HG02678 (cell line): ENCODE measurements around the gene GPR39.

Experiments
- ATAC-seq: cut with Tn5 transposase; IDR thresholded peaks from one replicate; pipeline ENCODE4 v1.9.1; 2021; ENCODE audit warnings: mild to moderate bottlenecking, moderate library complexity; ENCODE audit not compliant: unreplicated experiment

GPR39 gene

GRCh38 chr2:132668189-132668823, 251.7 kb downstream of the GPR39 start:
- ATAC-seq: no peak

GRCh38 chr2:132668987-132669907, 252.6 kb downstream of the GPR39 start:
- ATAC-seq: no peak

DNA sequence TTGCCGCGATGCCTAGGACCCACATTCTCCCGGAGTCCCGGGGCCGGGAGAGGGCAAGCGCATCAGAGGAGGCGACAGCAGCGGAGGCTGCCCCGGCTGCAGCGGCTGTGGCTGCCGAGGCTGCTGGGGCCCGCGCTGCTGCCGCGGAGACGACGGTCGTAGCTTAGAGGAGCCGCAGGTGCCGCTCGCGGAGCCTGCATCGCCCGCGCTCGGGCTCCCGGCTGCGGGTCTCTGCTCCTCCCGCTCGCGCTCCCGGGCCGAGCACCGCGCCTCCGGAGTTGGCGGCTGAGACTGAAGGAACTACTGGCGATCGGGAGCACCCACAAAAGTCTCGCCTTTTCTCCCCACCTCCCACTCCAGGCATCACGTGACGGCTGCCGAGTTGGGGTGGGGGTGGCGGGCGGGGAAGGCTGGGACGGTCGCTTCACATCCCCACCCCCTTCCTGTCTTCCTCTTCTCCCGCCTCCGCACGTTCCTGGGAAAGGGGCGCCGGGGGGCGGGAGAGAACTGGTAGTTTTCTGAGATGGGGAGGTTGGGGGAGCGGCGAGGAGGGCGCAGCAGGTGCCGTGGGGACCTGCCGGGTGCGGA, 253.4 kb downstream of the GPR39 start, which contains the start of gene LYPD1:
LYPD1 (minus strand) TSS at position 298 of the 588 bp plus-strand sequence; CDS start at position 25, 273 bp downstream.
- ATAC-seq: no peak

DNA sequence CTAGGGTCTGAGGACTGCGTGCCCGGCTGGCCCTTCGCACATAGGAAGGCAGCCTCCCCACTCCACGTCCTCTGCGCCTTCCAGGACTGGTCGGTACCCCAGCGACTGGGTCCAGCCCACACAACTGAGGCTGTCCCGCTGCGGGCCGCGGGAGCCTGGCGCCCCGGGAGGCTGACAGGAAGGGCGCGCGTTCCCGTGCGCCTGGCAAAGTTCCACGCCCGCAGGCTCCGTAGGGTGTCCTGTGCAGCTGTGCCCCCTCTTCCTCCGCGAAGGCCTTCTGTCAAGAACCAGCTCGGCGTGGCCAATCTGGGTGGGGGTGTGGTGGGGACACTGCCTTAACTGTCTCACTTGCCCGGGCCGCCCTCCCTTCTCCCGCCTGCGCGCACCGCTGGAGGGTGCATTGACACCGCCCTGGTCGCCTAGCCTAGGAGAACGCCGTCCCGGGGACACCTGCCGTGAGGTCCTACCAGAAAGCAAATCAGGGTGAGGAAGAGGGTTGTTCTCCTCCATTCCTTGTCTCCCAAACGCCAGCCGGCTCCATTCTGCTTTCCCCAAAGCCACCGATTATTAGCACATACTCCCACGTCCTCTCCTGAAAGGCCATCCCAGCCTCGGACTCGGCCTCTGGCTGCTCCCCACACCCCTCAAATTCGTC, 254.0 kb downstream of the GPR39 start:
- ATAC-seq: no peak

GRCh38 chr2:132671151-132671835, 254.7 kb downstream of the GPR39 start:
- ATAC-seq: no peak

DNA sequence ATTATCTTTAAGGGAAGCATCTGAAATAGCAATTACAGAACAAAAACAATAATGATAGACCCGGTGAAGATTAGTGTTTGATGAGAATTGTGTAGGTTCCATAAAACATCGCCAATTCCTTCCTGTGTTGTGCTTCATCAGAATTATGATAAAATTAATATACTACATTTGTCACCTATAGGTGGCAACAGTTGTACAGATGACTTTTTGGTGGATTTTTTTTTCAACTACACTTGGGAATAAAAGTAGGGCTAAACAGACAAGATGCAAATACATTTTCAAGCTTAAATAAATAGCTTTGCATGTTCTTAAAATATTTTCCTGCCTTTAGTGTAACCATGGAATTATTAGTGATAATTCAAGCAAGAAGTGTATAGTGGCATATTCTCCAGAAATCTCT, 260.4 kb downstream of the GPR39 start:
- no peak for ATAC-seq

DNA sequence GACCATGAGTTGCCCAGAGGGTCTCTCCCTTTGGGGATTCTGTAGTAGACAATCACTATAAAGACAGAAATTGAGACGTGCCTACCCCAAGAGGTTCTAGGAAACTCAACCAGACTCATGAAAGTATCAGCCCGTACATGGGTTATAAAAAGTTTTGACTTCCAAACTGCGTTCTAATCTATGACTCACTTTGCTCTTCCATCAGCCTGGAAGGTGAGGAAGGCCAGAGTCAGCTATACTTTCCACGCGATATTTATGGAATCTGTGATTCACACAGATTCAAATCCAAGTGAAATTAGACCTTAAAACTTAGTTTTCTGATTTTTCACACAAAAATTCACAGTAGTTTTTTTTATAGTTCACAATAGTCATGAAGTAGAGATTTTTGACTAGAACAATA, 261.1 kb downstream of the GPR39 start:
- ATAC-seq: no peak

- ATAC-seq: no peak
These were observed 261.9 kb downstream of the GPR39 start for GRCh38 chr2:132678483-132678882.

- no peak for ATAC-seq
These were observed 263.9 kb downstream of the GPR39 start for GRCh38 chr2:132680544-132680943.

DNA sequence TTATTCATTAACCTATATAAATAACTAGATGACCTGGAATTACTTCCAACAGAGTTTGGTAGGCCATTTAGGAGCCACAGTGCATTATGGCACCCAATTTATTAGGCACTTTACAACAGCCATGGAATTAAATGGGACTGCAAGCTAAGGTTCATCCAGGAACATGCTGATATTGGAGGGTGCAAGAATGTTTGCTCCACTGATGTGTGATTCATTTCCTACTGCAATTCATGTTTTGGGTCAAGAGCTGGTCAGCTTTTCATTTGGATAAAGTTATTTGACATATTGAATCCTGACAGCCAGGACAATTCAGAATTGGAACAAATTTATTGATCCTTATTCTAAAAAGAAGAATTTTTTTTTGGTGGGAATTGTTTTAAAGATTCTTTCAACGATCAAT, 265.2 kb downstream of the GPR39 start:
- ATAC-seq: no peak

- no peak for ATAC-seq
These were observed 274.2 kb downstream of the GPR39 start for GRCh38 chr2:132690664-132691303.

GRCh38 chr2:132691556-132691955, 275.0 kb downstream of the GPR39 start:
- ATAC-seq: no peak

DNA sequence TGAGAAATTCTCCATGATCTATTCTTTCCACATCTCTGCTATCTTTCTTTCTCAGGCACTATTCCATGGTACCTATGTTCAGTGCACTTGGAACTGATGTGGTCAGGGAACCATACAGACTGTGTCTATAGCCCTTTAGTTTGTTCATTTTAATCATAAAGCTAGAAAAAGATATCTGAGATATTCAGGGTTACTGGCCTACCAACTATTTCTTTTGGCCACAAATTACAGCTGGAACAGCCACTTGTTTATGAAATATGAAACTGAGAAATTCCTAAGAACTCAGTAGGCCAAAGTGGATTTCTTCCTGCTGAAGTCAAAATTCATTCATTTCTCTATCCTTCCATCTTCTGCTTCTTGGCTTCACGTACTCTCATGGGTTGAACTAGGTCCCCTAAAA, 276.2 kb downstream of the GPR39 start:
- ATAC-seq: no peak
